HFF-Myc (cell line): ENCODE data around the gene CMTR1.

ENCODE experiments used
- DNase-seq: peaks from one replicate; pipeline ENCODE4 v3.0.0-alpha.2; 2011; ENCODE audit warnings: low read depth; ENCODE audit errors: extremely low read depth
- H3K4me3 ChIP-seq: replicated peaks from 2 replicates; pipeline ENCODE4 v1.5.1; 2011; ENCODE audit warnings: low read depth, mild to moderate bottlenecking, control low read depth, low read length
- TF ChIP-seq, protein P1 (sequence below): IDR thresholded peaks from 2 replicates; pipeline ENCODE4 v1.5.1; 2012; ENCODE audit warnings: mild to moderate bottlenecking, low read depth, low read length, control low read depth; ENCODE audit errors: missing control alignments

The CMTR1 gene

GRCh38 chr6:37516920-37517405, 83.9 kb downstream of the CMTR1 start:
- DNase-seq: no peak

DNA sequence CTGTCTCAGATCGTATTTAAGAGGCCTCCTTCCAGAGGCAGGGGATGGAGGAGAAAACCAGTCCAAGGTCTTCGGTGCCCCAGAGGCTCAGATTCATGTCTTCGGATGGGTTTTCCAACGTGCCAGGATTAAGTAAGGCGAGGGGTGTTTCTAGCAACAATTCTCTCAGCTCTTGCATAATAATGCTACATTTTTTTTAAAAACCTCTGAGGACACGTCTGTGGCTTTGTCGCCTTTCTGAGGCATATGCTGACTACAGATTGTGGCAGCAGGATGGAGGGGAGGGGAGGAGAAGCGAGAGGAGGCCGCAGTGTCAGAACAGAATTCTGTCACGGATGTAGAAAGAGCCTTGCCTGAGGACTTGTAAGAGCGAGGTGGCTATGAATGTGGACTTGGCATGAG, 84.4 kb downstream of the CMTR1 start:
- TF ChIP-seq, protein P1, sequence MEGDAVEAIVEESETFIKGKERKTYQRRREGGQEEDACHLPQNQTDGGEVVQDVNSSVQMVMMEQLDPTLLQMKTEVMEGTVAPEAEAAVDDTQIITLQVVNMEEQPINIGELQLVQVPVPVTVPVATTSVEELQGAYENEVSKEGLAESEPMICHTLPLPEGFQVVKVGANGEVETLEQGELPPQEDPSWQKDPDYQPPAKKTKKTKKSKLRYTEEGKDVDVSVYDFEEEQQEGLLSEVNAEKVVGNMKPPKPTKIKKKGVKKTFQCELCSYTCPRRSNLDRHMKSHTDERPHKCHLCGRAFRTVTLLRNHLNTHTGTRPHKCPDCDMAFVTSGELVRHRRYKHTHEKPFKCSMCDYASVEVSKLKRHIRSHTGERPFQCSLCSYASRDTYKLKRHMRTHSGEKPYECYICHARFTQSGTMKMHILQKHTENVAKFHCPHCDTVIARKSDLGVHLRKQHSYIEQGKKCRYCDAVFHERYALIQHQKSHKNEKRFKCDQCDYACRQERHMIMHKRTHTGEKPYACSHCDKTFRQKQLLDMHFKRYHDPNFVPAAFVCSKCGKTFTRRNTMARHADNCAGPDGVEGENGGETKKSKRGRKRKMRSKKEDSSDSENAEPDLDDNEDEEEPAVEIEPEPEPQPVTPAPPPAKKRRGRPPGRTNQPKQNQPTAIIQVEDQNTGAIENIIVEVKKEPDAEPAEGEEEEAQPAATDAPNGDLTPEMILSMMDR: no peak
- H3K4me3 ChIP-seq: no peak overlapping the region
- no peak for DNase-seq

More at GRCh38 chr6:37516920-37517405, 83.9 kb downstream of the CMTR1 start:
- TF ChIP-seq, protein P1: no peak
- no peak overlapping the region for H3K4me3 ChIP-seq

GRCh38 chr6:37518116-37518515, 85.1 kb downstream of the CMTR1 start:
- H3K4me3 ChIP-seq: no peak overlapping the region
- TF ChIP-seq, protein P1: no peak
- DNase-seq: no peak

- DNase-seq: no peak
- H3K4me3 ChIP-seq: no peak overlapping the region
- TF ChIP-seq, protein P1: no peak
Observed at GRCh38 chr6:37519461-37519860, 86.4 kb downstream of the CMTR1 start.

DNA sequence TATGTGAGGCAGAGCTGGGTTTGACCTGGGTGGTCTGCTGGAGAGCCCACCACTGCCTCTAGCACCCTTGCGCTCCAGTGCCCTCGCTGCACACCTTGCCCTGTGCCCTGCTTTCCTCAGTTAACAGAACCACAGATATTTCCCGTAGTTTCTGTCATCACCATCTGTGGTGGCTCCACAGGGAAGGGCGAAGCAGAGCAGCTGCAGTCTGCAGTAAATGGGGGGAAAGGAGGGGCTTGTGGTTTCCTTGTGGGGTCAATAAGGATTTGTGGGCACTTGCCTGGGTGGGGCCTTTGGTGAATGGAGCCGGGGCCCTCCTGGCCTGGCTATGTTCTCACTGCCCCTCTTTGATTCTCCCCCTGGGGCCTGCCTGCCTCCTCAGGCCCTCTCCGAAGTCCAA, 87.9 kb downstream of the CMTR1 start:
- TF ChIP-seq, protein P1: no peak
- DNase-seq: no peak

GRCh38 chr6:37521674-37522073, 88.7 kb downstream of the CMTR1 start:
- no peak for DNase-seq
- H3K4me3 ChIP-seq: no peak overlapping the region

More for the DNA sequence above, 87.9 kb downstream of the CMTR1 start:
- H3K4me3 ChIP-seq: no peak overlapping the region

More at GRCh38 chr6:37521674-37522073, 88.7 kb downstream of the CMTR1 start:
- TF ChIP-seq, protein P1: no peak
